ENCODE results near the gene GBA2. TPM values are rescaled to one million over a fixed set of nuclear protein-coding genes. Genes with fewer than 3 reads are reported as not detected.

The GBA2 gene
- total RNA-seq, 6 donors from 2014 or later, result 60.4 to 189 (median 77.0) TPM

GRCh38 chr9:35718721-35719511 lies 30.1 kb downstream of the GBA2 start:
- no peak overlapping the region for H3K4me3 ChIP-seq
- H3K9me3 ChIP-seq, result no peaks in the 10 kb centered on the region
- WGBS, 2 donors, result 82% methylated on average over 9 to 15 of the region's 15 CpGs
- TF ChIP-seq POLR2AphosphoS5 (IDR thresholded peaks at IDR 0.05) (no peak), POLR2A (IDR thresholded peaks at IDR 0.05) (no peak), EP300 (IDR thresholded peaks at IDR 0.05) (no peak)
- TF ChIP-seq, protein P1, sequence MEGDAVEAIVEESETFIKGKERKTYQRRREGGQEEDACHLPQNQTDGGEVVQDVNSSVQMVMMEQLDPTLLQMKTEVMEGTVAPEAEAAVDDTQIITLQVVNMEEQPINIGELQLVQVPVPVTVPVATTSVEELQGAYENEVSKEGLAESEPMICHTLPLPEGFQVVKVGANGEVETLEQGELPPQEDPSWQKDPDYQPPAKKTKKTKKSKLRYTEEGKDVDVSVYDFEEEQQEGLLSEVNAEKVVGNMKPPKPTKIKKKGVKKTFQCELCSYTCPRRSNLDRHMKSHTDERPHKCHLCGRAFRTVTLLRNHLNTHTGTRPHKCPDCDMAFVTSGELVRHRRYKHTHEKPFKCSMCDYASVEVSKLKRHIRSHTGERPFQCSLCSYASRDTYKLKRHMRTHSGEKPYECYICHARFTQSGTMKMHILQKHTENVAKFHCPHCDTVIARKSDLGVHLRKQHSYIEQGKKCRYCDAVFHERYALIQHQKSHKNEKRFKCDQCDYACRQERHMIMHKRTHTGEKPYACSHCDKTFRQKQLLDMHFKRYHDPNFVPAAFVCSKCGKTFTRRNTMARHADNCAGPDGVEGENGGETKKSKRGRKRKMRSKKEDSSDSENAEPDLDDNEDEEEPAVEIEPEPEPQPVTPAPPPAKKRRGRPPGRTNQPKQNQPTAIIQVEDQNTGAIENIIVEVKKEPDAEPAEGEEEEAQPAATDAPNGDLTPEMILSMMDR (IDR thresholded peaks at IDR 0.05), result no peak
- DNase-seq (peak in 1 of 2 donors; percentile 49), ATAC-seq (ENCODE audit: low FRiP score in 2 of 2) (no peak)
- peaks cover 95 to 100% (median 99%) of the 10 kb centered on the region in 4 donors for H3K36me3 ChIP-seq
- H3K4me1 ChIP-seq, result no peaks in the 10 kb centered on the region
- no peak overlapping the region for H3K27ac ChIP-seq
- no peaks in the 10 kb centered on the region for H3K27me3 ChIP-seq

- no peak for DNase-seq
- Histone ChIP-seq H3K9me3 (no peaks in the 10 kb centered on the region), H3K4me1 (no peaks in the 10 kb centered on the region), H3K27ac (no peak overlapping the region), H3K36me3 (peaks cover 95 to 100% (median 100%) of the 10 kb centered on the region in 4 donors), H3K4me3 (no peak overlapping the region), H3K27me3 (no peaks in the 10 kb centered on the region)
- TF ChIP-seq POLR2A (IDR thresholded peaks at IDR 0.05) (no peak), EP300 (IDR thresholded peaks at IDR 0.05) (no peak)
- TF ChIP-seq, protein P1 (IDR thresholded peaks at IDR 0.05), result no peak
- no peak for ATAC-seq (ENCODE audit: low FRiP score in 2 of 2)
- WGBS, 2 donors, result 91 to 93% methylated on average over 8 to 14 of the region's 14 CpGs
Measured at GRCh38 chr9:35717132-35717870, 31.7 kb downstream of the GBA2 start.

DNA sequence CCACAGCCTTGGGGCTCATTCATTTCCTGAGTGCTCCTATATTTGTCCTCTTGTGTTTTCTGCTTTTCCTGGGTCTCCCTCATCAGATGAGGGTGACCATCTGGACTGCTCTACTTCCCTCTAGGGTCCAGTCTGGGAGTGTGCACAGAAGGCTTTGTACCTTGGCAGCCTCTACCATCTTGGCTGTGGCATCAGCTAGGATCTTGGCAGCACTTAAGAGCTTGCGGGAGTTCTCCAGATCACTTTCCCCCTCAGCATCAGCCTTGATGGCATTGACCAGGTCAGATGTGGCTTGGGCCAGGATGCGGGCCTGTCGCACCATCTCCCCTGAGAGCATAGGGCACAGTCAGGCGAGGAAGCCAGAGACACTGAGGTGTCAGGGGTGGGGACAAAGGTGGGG lies 32.8 kb downstream of the GBA2 start:
- H3K36me3 ChIP-seq, result peaks cover 94 to 100% (median 100%) of the 10 kb centered on the region in 4 donors
- DNase-seq (no peak), ATAC-seq (ENCODE audit: low FRiP score in 2 of 2) (no peak)
- no peaks in the 10 kb centered on the region for H3K9me3 ChIP-seq
- H3K27ac ChIP-seq, result no peak overlapping the region
- H3K4me1 ChIP-seq, result no peaks in the 10 kb centered on the region
- TF ChIP-seq POLR2A (IDR thresholded peaks at IDR 0.05), result no peak
- 90% methylated on average over 4 of the region's 4 CpGs for WGBS, 2 donors
- H3K4me3 ChIP-seq, result no peak overlapping the region
- H3K27me3 ChIP-seq, result no peaks in the 10 kb centered on the region

DNA sequence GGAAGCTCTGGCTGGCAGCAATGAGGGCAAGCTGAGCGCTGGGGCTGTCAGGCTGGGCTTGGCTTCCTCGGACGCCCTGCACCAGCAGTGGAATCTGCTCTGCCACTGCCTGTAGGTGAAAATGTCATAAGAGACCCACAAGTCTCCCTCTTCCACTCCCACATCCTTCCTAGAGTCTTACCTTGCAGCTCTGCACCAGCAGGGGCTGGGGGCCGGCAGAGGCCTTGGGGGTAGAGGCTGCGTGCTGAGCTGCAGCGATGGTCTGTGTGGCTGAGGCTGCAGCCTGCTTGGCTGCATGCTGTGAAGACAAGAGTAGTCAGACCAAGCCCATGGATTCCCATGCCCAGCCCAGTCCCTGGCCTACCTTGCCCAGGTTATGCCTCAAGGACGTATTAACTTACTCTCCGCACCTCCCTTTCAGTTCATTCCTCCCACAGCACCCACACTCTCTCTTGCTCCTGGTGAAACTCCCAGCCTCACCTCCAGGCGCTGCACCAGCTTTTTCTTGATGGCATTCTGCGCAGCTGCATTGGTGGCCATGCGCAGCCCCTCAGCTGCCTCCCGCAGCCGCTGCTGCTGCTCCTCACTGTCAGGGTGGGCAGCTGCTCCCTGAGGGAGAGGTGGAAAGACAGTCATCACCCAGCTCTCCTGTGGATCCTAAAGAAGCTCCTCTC lies 34.3 kb downstream of the GBA2 start:
- peaks cover 90 to 100% (median 98%) of the 10 kb centered on the region in 4 donors for H3K36me3 ChIP-seq
- TF ChIP-seq POLR2AphosphoS5 (IDR thresholded peaks at IDR 0.05), result no peak
- TF ChIP-seq, protein P1 (IDR thresholded peaks at IDR 0.05), result no peak
- TF ChIP-seq EP300 (IDR thresholded peaks at IDR 0.05), result no peak
- no peak for TF ChIP-seq POLR2A (IDR thresholded peaks at IDR 0.05)
- DNase-seq (peak in 1 of 2 donors; percentile 34), ATAC-seq (ENCODE audit: low FRiP score in 2 of 2) (no peak)
- H3K27ac ChIP-seq, result peak overlapping the region in 1 of 4 donors; percentile 18
- no peaks in the 10 kb centered on the region for H3K9me3 ChIP-seq
- no peak overlapping the region for H3K4me3 ChIP-seq
- H3K4me1 ChIP-seq, result no peaks in the 10 kb centered on the region
- WGBS, 2 donors, result 95 to 96% methylated on average over 10 to 13 of the region's 13 CpGs
- no peaks in the 10 kb centered on the region for H3K27me3 ChIP-seq

- ATAC-seq (ENCODE audit: low FRiP score in 2 of 2), result no peak
- peaks cover 88 to 98% (median 96%) of the 10 kb centered on the region in 4 donors for H3K36me3 ChIP-seq
Measured at GRCh38 chr9:35714123-35714522, 34.9 kb downstream of the GBA2 start.

More at GRCh38 chr9:35714123-35714522, 34.9 kb downstream of the GBA2 start:
- H3K4me1 ChIP-seq, result no peaks in the 10 kb centered on the region
- no peak for TF ChIP-seq POLR2A (IDR thresholded peaks at IDR 0.05)
- no peak for DNase-seq
- H3K27ac ChIP-seq, result no peak overlapping the region
- H3K9me3 ChIP-seq, result no peaks in the 10 kb centered on the region
- no peak overlapping the region for H3K4me3 ChIP-seq
- H3K27me3 ChIP-seq, result no peaks in the 10 kb centered on the region
- 92 to 97% methylated on average over 5 to 6 of the region's 6 CpGs for WGBS, 2 donors
